ENCODE data around the gene AGPAT4. TPM values are rescaled to one million over a fixed set of nuclear protein-coding genes. Genes with fewer than 3 reads are reported as not detected.

Gene AGPAT4
- polyA plus RNA-seq, 2 of the 4 experiments (the other 2 are of a cell fraction), result 2.1 to 3.7 TPM

DNA sequence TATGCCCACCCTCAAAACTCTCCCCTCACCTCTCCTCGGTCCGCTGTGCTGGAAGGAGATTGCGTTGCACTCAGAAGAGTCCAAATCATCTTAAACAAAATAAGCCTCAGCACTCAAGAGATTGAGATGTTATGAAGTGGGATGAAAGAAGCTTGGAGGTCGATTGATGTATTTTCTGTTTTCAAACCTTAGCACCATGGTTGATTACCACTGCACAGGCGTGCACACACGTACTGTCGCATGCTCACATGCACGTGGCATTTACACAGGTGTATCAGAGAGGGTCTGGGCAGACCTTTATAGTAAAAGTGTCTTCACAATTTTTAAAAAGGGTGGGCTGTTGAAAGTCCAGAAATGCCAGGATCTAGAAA, 612 bp upstream of the AGPAT4 start:
- WGBS (ENCODE audit: missing lambda C conversion rate), result 42% methylated on average over 8 of the region's 8 CpGs
- DNase-seq (ENCODE audit: low read depth in 1 of 2, low spot score in 1 of 2) (no peak), ATAC-seq (peak; percentile 6 to 11; a peak in 3 of 6 replicates), FAIRE-seq (no peak)
- Histone ChIP-seq H3K4me2 (peak overlapping the region; percentile 78), H3K9me3 (no peaks in the 10 kb centered on the region), H3K27ac (peak overlapping the region; percentile 72 to 92), H3K4me3 (peak overlapping the region; percentile 66), H3K4me1 (peaks cover 10% of the 10 kb centered on the region; the same call in 1 of the 3 replicates)
- ChIA-PET CTCF (no interaction called here), POLR2A (interaction anchor here (0.6 to 1.6 kb wide), 3 partner anchors 13 to 235 kb away, joined by 3 to 7 read pairs (median 5); no protein-coding TSS in a partner anchor)
- TF ChIP-seq PHF8 (IDR thresholded peaks at IDR 0.05; ENCODE audit: borderline replicate concordance, low read depth) (no peak), MYC (IDR thresholded peaks at IDR 0.05; ENCODE audit: borderline replicate concordance, low read length) (no peak), FOSL2 (IDR thresholded peaks at IDR 0.05) (no peak), FOSL2 (CRISPR knock-in tag; IDR thresholded peaks at IDR 0.05) (no peak), SMC3 (IDR thresholded peaks at IDR 0.05) (no peak), NPAS2 (CRISPR knock-in tag; IDR thresholded peaks at IDR 0.05; ENCODE audit: borderline replicate concordance) (no peak), CHD4 (IDR thresholded peaks at IDR 0.05; ENCODE audit: borderline replicate concordance) (no peak), NFE2L2 (conservative IDR thresholded peaks at IDR 0.05; ENCODE audit: low read length) (no peak), CEBPB (IDR thresholded peaks at IDR 0.05) (no peak), HOXB5 (CRISPR knock-in tag; IDR thresholded peaks at IDR 0.05) (no peak), RCOR1 (IDR thresholded peaks at IDR 0.05; ENCODE audit: low read depth, low read length) (no peak), CHD2 (IDR thresholded peaks at IDR 0.05; ENCODE audit: low read length, partially characterized antibody) (no peak), HOXB13 (CRISPR knock-in tag; IDR thresholded peaks at IDR 0.05; ENCODE audit: low read depth) (no peak), ZFP36 (IDR thresholded peaks at IDR 0.05; ENCODE audit: borderline replicate concordance, partially characterized antibody) (no peak), EHMT2 (IDR thresholded peaks at IDR 0.05; ENCODE audit: low read depth) (no peak), MAFK (IDR thresholded peaks at IDR 0.05; ENCODE audit: partially characterized antibody) (no peak)
- TF ChIP-seq, protein P1, sequence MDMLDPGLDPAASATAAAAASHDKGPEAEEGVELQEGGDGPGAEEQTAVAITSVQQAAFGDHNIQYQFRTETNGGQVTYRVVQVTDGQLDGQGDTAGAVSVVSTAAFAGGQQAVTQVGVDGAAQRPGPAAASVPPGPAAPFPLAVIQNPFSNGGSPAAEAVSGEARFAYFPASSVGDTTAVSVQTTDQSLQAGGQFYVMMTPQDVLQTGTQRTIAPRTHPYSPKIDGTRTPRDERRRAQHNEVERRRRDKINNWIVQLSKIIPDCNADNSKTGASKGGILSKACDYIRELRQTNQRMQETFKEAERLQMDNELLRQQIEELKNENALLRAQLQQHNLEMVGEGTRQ (IDR thresholded peaks at IDR 0.05), result no peak
- TF ChIP-seq, protein P2, sequence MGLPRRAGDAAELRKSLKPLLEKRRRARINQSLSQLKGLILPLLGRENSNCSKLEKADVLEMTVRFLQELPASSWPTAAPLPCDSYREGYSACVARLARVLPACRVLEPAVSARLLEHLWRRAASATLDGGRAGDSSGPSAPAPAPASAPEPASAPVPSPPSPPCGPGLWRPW (IDR thresholded peaks at IDR 0.05), result no peak
- TF ChIP-seq, protein P3, sequence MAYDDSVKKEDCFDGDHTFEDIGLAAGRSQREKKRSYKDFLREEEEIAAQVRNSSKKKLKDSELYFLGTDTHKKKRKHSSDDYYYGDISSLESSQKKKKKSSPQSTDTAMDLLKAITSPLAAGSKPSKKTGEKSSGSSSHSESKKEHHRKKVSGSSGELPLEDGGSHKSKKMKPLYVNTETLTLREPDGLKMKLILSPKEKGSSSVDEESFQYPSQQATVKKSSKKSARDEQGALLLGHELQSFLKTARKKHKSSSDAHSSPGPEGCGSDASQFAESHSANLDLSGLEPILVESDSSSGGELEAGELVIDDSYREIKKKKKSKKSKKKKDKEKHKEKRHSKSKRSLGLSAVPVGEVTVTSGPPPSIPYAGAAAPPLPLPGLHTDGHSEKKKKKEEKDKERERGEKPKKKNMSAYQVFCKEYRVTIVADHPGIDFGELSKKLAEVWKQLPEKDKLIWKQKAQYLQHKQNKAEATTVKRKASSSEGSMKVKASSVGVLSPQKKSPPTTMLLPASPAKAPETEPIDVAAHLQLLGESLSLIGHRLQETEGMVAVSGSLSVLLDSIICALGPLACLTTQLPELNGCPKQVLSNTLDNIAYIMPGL (CRISPR knock-in tag; IDR thresholded peaks at IDR 0.05; ENCODE audit: borderline replicate concordance), result no peak

DNA sequence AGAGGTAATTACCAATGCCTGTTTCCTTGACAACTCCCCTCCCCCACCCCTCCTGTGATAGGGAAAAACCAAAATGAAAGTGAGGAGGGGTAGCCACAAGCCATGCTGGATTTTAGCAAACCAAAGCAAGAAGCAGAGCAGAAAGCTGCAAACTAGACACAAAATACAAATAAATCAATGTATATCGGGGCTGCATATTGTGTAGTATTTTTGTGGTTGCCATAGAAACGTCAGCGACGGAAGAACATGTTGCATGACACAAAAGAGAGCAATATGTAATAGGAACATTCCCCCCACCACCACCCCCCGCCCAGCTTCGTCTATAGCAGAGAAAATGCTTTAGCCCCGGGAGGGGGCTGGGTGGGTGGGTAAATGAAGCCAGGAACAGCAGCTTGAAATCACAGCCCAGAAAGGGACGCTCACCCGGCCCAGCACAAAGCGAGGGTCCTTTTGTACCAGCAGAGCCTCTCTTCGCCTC, 548 bp downstream of the AGPAT4 start:
- WGBS (ENCODE audit: missing lambda C conversion rate), result under 1% methylated on average over 8 of the region's 11 CpGs
- H3K27ac ChIP-seq, result peak overlapping the region; percentile 72 to 92

More for the DNA sequence above, 548 bp downstream of the AGPAT4 start:
- no peak; a peak in 1 of 6 replicates for ATAC-seq
- CTCF ChIA-PET, result interaction anchor here (0.8 to 1.5 kb wide), 2 partner anchors 10 to 11 kb away, joined by 3 read pairs; no protein-coding TSS in a partner anchor
- FAIRE-seq, result no peak
- no peak for TF ChIP-seq PHF8 (IDR thresholded peaks at IDR 0.05; ENCODE audit: borderline replicate concordance, low read depth)
- TF ChIP-seq, protein P1 (IDR thresholded peaks at IDR 0.05), result no peak
- TF ChIP-seq NFE2L2 (conservative IDR thresholded peaks at IDR 0.05; ENCODE audit: low read length), result no peak
- TF ChIP-seq, protein P4, sequence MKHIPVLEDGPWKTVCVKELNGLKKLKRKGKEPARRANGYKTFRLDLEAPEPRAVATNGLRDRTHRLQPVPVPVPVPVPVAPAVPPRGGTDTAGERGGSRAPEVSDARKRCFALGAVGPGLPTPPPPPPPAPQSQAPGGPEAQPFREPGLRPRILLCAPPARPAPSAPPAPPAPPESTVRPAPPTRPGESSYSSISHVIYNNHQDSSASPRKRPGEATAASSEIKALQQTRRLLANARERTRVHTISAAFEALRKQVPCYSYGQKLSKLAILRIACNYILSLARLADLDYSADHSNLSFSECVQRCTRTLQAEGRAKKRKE (CRISPR knock-in tag; IDR thresholded peaks at IDR 0.05; ENCODE audit: low read depth), result no peak
- no peak for TF ChIP-seq TP53 (CRISPR knock-in tag; IDR thresholded peaks at IDR 0.05)
- no peak for TF ChIP-seq EP300 (IDR thresholded peaks at IDR 0.05)
- TF ChIP-seq CHD2 (IDR thresholded peaks at IDR 0.05; ENCODE audit: low read length, partially characterized antibody), result no peak
- no peak for TF ChIP-seq MAFK (IDR thresholded peaks at IDR 0.05; ENCODE audit: partially characterized antibody)
- TF ChIP-seq, protein P5, sequence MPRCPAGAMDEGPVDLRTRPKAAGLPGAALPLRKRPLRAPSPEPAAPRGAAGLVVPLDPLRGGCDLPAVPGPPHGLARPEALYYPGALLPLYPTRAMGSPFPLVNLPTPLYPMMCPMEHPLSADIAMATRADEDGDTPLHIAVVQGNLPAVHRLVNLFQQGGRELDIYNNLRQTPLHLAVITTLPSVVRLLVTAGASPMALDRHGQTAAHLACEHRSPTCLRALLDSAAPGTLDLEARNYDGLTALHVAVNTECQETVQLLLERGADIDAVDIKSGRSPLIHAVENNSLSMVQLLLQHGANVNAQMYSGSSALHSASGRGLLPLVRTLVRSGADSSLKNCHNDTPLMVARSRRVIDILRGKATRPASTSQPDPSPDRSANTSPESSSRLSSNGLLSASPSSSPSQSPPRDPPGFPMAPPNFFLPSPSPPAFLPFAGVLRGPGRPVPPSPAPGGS (IDR thresholded peaks at IDR 0.05), result no peak
- TF ChIP-seq RFX5 (IDR thresholded peaks at IDR 0.05), result no peak
- TF ChIP-seq SREBF2 (IDR thresholded peaks at IDR 0.05), result no peak
- no peak for TF ChIP-seq RAD21 (conservative IDR thresholded peaks at IDR 0.05 in 1 of 2, IDR thresholded peaks at IDR 0.05 in 1 of 2)
- TF ChIP-seq TFCP2L1 (CRISPR knock-in tag; IDR thresholded peaks at IDR 0.05), result no peak
- TF ChIP-seq JUN (IDR thresholded peaks at IDR 0.05), result no peak
- H3K4me3 ChIP-seq, result peak overlapping the region; percentile 66
- POLR2A ChIA-PET, result interaction anchor here (0.7 to 1.6 kb wide), 2 partner anchors 12 to 1305 kb away, joined by 3 to 5 read pairs; no protein-coding TSS in a partner anchor
- peak overlapping the region; percentile 78 for H3K4me2 ChIP-seq
- H3K4me1 ChIP-seq, result peaks cover 10% of the 10 kb centered on the region; the same call in 1 of the 3 replicates
- DNase-seq (ENCODE audit: low read depth in 1 of 2, low spot score in 1 of 2), result no peak
- H3K9me3 ChIP-seq, result no peaks in the 10 kb centered on the region

All from A549 (cell line).